Sigmoid colon (tissue), 4 donors: ENCODE measurements around the gene SLC10A3.

Source experiments
- EP300 ChIP-seq, 4 donors: sonication (generic); formaldehyde crosslinking; IDR thresholded peaks; one replicate each; pipeline ENCODE4 v1.6.1; 2017; ENCODE audit warnings: antibody characterized with exemption in 4 of 4
- POLR2A ChIP-seq, 2 donors: fragments of 450-650 bp; IDR thresholded peaks; one replicate each; pipeline ENCODE4 v1.6.1; 2016; ENCODE audit warnings: antibody characterized with exemption in 2 of 2, mild to moderate bottlenecking in 2 of 2, moderate library complexity in 2 of 2
- POLR2AphosphoS5 ChIP-seq, 4 donors: sonication (generic); formaldehyde crosslinking; IDR thresholded peaks; one replicate each; pipeline ENCODE4 v1.6.1; 2017; ENCODE audit warnings: antibody characterized with exemption in 4 of 4
- TF ChIP-seq, protein P1 (sequence below), 4 experiments: fragments of 450-650 bp in 3 of 4; fragments of 200-600 bp in 1 of 4; IDR thresholded peaks; one replicate each; pipeline ENCODE4 v1.5.1; 2016 to 2019; ENCODE audit warnings: antibody characterized with exemption in 4 of 4, mild to moderate bottlenecking in 3 of 4, moderate library complexity in 2 of 4

DNA sequence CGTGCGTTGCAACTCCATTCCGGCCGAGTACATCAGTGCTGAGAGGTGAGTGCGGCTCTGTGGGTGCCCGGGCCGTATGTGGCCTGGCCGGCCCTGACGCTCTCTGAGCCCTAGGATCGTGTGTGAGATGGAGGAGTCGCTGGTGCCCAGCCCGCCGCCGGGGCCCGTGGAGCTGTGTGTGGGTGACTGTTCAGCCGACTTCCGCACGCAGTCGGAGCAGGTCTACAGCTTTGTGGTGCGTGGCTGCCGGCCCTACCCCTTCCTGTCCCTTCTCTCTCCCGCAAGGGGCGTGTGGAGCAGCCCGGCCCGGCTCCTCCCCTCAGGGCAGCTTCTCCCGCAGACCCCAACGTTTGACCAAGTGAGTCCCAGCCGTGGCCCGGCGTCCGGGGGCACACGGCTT, 24.4 kb downstream of the SLC10A3 start:
- TF ChIP-seq, protein P1, sequence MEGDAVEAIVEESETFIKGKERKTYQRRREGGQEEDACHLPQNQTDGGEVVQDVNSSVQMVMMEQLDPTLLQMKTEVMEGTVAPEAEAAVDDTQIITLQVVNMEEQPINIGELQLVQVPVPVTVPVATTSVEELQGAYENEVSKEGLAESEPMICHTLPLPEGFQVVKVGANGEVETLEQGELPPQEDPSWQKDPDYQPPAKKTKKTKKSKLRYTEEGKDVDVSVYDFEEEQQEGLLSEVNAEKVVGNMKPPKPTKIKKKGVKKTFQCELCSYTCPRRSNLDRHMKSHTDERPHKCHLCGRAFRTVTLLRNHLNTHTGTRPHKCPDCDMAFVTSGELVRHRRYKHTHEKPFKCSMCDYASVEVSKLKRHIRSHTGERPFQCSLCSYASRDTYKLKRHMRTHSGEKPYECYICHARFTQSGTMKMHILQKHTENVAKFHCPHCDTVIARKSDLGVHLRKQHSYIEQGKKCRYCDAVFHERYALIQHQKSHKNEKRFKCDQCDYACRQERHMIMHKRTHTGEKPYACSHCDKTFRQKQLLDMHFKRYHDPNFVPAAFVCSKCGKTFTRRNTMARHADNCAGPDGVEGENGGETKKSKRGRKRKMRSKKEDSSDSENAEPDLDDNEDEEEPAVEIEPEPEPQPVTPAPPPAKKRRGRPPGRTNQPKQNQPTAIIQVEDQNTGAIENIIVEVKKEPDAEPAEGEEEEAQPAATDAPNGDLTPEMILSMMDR (IDR thresholded peaks at IDR 0.05): no peak
- no peak for TF ChIP-seq POLR2A (IDR thresholded peaks at IDR 0.05)
- no peak for TF ChIP-seq EP300 (IDR thresholded peaks at IDR 0.05)
- no peak for TF ChIP-seq POLR2AphosphoS5 (IDR thresholded peaks at IDR 0.05)
